Measurements from ENCODE around the gene GCN1.

GCN1 gene

DNA sequence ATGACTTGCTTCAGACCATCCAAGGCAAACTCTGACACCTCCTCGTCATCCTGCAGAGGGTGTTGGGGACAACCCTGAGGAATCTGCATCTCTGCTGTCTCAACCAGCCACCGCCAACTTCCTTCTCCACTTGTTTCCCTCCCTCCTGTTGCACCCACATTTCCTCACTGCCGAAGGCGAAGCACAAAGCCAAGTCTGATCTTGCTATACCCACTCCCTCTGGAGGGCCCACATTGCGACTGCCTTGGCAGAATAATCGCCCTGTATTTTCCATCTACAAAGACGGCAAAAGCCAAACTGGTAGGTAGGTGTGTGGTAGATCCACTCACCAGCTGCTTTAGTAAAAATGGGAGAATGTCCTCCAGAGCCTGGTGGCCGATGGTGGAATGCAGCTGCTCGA lies 56.1 kb downstream of the GCN1 start:
- no peaks in the 10 kb centered on the region for H3K4me1 ChIP-seq (ENCODE audit: control insufficient read depth, insufficient read depth, low read length)
- no peak overlapping the region for H3K9ac ChIP-seq (ENCODE audit: low read length)
- H3K9me3 ChIP-seq (ENCODE audit: control insufficient read depth, insufficient read depth, low read depth, low read length): no peaks in the 10 kb centered on the region
- no peak overlapping the region for H3K27ac ChIP-seq (ENCODE audit: low read depth, low read length)
- peaks cover 94% of the 10 kb centered on the region for H3K36me3 ChIP-seq (ENCODE audit: control insufficient read depth, insufficient read depth, low read length)
- H3K27me3 ChIP-seq (ENCODE audit: control insufficient read depth, insufficient read depth, low read length): no peaks in the 10 kb centered on the region
- H3K4me3 ChIP-seq (ENCODE audit: low read depth, low read length): no peak overlapping the region

GRCh38 chr12:120137833-120138232 lies 56.7 kb downstream of the GCN1 start:
- H3K9ac ChIP-seq (ENCODE audit: low read length): no peak overlapping the region
- no peak overlapping the region for H3K27ac ChIP-seq (ENCODE audit: low read depth, low read length)
- H3K9me3 ChIP-seq (ENCODE audit: control insufficient read depth, insufficient read depth, low read depth, low read length): no peaks in the 10 kb centered on the region
- no peak overlapping the region for H3K4me3 ChIP-seq (ENCODE audit: low read depth, low read length)
- H3K27me3 ChIP-seq (ENCODE audit: control insufficient read depth, insufficient read depth, low read length): no peaks in the 10 kb centered on the region
- peaks cover 94% of the 10 kb centered on the region for H3K36me3 ChIP-seq (ENCODE audit: control insufficient read depth, insufficient read depth, low read length)
- no peaks in the 10 kb centered on the region for H3K4me1 ChIP-seq (ENCODE audit: control insufficient read depth, insufficient read depth, low read length)

DNA sequence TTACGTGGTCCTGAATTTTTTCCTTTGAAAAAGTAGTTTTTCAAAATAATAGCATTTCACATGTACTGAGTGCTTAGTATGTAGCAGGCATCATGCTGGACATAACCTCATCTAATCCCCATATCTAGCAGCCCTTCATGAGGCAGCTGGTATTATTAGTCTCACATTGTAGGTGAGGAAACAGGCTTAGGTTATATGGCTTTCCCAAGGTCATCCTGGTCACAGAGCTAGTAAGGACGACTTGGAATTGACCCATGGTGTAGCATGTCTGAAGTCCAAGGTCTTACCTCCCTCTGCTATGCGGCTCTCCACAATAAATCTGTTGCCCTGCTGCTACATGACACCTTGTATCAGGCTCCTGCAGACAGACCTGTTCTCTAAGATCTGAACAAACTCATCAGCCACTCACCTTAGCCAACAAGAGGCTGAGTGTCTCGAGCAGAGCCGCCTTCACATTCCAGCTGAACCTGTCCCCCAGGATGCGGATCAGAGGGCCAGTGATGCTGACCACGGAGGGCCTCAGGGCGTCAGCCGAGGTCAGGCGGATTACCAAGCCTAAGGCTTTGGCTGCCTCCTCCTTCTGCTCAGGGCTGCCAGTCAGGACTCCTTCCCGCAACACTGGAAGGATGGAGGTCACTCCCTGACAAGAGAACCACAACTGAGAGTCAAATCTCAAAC lies 58.3 kb downstream of the GCN1 start:
- Histone ChIP-seq H3K27me3 (ENCODE audit: control insufficient read depth, insufficient read depth, low read length) (no peaks in the 10 kb centered on the region), H3K4me1 (ENCODE audit: control insufficient read depth, insufficient read depth, low read length) (no peaks in the 10 kb centered on the region), H3K9ac (ENCODE audit: low read length) (no peak overlapping the region), H3K9me3 (ENCODE audit: control insufficient read depth, insufficient read depth, low read depth, low read length) (no peaks in the 10 kb centered on the region), H3K27ac (ENCODE audit: low read depth, low read length) (no peak overlapping the region), H3K4me3 (ENCODE audit: low read depth, low read length) (no peak overlapping the region), H3K36me3 (ENCODE audit: control insufficient read depth, insufficient read depth, low read length) (peaks cover 95% of the 10 kb centered on the region)

DNA sequence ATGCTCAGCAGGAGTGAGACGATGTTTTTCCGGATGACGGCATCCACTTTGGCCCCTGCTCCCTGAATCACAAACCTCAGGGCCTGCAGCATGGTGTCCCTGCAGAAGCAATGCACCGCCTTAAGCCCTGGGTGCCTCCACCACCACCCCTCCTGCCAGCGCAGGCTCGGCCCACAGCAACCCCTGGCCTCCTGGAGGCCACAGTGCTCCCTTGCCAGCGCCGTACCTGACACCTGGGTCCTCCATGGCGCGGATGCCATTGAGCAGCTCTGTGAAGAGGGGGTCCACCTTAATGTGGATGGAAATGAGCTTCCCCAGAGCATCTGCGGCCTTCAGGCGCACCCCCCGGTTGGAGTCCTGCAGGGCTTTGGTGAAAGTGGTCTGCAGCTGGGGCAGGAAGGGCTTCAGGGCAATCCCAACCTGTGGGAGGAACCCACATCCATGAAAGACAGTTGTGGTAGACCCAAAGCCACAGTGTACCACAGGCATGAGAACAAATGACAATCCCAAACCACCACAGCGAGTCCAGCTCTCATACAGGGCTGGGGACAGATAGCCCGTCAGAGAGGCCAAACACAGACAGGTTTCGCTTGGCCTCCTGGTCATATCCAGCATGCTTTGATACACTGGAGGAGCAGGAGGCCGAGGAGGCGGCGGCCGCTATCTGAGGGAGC lies 60.1 kb downstream of the GCN1 start:
- no peak overlapping the region for H3K9ac ChIP-seq (ENCODE audit: low read length)
- no peaks in the 10 kb centered on the region for H3K9me3 ChIP-seq (ENCODE audit: control insufficient read depth, insufficient read depth, low read depth, low read length)
- H3K27me3 ChIP-seq (ENCODE audit: control insufficient read depth, insufficient read depth, low read length): no peaks in the 10 kb centered on the region
- peaks cover 95% of the 10 kb centered on the region for H3K36me3 ChIP-seq (ENCODE audit: control insufficient read depth, insufficient read depth, low read length)
- H3K27ac ChIP-seq (ENCODE audit: low read depth, low read length): no peak overlapping the region
- H3K4me3 ChIP-seq (ENCODE audit: low read depth, low read length): no peak overlapping the region
- no peaks in the 10 kb centered on the region for H3K4me1 ChIP-seq (ENCODE audit: control insufficient read depth, insufficient read depth, low read length)

DNA sequence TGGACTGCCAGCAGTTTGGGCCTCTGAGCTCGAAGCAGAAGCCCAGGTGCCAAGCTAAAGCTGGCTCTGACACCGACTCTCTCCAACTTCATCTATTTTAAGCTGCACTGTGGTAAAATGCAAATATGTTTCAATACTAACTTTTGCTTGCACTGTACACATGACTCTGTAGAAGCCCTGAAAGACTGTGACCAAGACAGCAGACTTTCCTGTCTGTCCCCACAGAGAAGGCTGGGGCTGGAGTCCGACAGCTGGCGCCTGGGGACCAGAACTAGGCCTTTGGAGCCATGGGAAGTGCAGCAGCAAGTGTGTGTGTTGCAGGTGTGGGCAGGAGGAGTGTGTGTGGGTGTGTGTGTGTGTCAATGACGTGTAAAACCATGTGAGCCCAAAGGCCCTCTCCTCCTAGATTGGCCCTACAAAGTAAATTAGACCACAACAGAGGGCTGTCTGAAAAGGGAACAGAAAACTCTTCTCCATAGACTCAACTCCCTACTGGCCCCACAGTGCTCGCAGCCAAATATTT lies 61.6 kb downstream of the GCN1 start:
- Histone ChIP-seq H3K27ac (ENCODE audit: low read depth, low read length) (no peak overlapping the region), H3K4me1 (ENCODE audit: control insufficient read depth, insufficient read depth, low read length) (no peaks in the 10 kb centered on the region), H3K9ac (ENCODE audit: low read length) (no peak overlapping the region), H3K27me3 (ENCODE audit: control insufficient read depth, insufficient read depth, low read length) (no peaks in the 10 kb centered on the region), H3K9me3 (ENCODE audit: control insufficient read depth, insufficient read depth, low read depth, low read length) (no peaks in the 10 kb centered on the region), H3K36me3 (ENCODE audit: control insufficient read depth, insufficient read depth, low read length) (peaks cover 97% of the 10 kb centered on the region), H3K4me3 (ENCODE audit: low read depth, low read length) (no peak overlapping the region)

DNA sequence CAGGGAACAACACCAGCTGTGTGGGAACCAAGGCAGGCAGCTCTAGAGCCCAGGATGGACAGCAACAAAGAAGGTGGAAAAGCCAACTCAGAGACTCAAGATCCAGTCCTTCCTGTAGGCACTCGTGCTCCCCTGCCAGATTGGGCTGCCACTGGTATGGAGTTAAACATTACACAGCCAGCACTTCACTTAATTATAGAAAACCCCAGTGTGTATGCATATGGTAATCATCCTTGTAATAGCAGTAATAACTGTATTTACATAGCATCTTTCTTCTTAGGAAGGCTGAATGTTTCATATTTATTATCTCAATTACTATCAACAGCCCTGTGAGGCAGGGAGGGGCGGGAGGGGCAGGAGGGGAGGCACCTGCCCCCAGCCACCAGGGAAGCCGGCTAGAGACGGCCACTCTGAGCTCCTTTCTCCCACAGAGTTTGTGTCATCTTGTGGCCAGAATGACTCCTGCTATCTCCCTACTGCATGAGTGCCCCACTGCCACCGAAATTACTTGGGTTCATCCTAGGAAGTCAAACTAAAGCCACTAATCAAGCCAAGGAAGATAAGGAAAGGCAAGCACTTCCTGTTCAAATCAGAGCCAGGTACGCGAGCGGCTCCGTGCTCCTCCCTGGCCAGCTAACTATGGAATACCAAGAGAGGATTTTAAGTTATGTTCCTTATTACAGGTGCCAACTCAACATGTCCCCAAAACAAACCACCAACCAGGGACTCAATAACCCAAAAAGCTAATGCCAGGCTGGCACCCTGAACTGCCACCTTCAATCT lies 62.3 kb downstream of the GCN1 start:
- Histone ChIP-seq H3K36me3 (ENCODE audit: control insufficient read depth, insufficient read depth, low read length) (peaks cover 97% of the 10 kb centered on the region), H3K27ac (ENCODE audit: low read depth, low read length) (no peak overlapping the region), H3K4me3 (ENCODE audit: low read depth, low read length) (no peak overlapping the region), H3K9me3 (ENCODE audit: control insufficient read depth, insufficient read depth, low read depth, low read length) (no peaks in the 10 kb centered on the region), H3K9ac (ENCODE audit: low read length) (no peak overlapping the region), H3K27me3 (ENCODE audit: control insufficient read depth, insufficient read depth, low read length) (no peaks in the 10 kb centered on the region), H3K4me1 (ENCODE audit: control insufficient read depth, insufficient read depth, low read length) (no peaks in the 10 kb centered on the region)

GRCh38 chr12:120131116-120131515 lies 63.4 kb downstream of the GCN1 start:
- H3K4me1 ChIP-seq (ENCODE audit: control insufficient read depth, insufficient read depth, low read length): no peaks in the 10 kb centered on the region
- peaks cover 97% of the 10 kb centered on the region for H3K36me3 ChIP-seq (ENCODE audit: control insufficient read depth, insufficient read depth, low read length)
- no peaks in the 10 kb centered on the region for H3K27me3 ChIP-seq (ENCODE audit: control insufficient read depth, insufficient read depth, low read length)
- no peaks in the 10 kb centered on the region for H3K9me3 ChIP-seq (ENCODE audit: control insufficient read depth, insufficient read depth, low read depth, low read length)
- H3K4me3 ChIP-seq (ENCODE audit: low read depth, low read length): no peak overlapping the region
- H3K9ac ChIP-seq (ENCODE audit: low read length): no peak overlapping the region
- no peak overlapping the region for H3K27ac ChIP-seq (ENCODE audit: low read depth, low read length)

DNA sequence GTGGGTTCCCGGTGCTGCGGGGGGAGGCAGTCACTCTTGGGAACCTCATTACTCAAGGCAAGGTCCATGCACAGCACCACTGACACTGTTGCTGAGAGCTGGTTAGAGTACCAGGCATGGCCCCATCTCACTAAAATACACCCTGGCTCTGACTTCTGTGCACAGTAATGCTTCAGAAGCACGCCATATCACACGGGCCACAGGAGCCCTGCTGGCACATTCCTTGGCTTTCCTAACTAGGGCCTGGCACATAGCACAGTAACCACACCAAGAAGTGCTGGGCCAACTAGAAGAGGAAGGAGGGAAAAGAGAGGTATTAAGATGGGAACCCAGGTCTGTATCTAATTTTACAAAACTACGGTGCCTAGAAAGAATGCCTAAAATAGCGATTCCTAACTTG lies 64.5 kb downstream of the GCN1 start:
- Histone ChIP-seq H3K9ac (ENCODE audit: low read length) (no peak overlapping the region), H3K4me3 (ENCODE audit: low read depth, low read length) (no peak overlapping the region), H3K36me3 (ENCODE audit: control insufficient read depth, insufficient read depth, low read length) (peaks cover 94% of the 10 kb centered on the region), H3K27me3 (ENCODE audit: control insufficient read depth, insufficient read depth, low read length) (no peaks in the 10 kb centered on the region), H3K27ac (ENCODE audit: low read depth, low read length) (no peak overlapping the region), H3K9me3 (ENCODE audit: control insufficient read depth, insufficient read depth, low read depth, low read length) (no peaks in the 10 kb centered on the region), H3K4me1 (ENCODE audit: control insufficient read depth, insufficient read depth, low read length) (no peaks in the 10 kb centered on the region)

DNA sequence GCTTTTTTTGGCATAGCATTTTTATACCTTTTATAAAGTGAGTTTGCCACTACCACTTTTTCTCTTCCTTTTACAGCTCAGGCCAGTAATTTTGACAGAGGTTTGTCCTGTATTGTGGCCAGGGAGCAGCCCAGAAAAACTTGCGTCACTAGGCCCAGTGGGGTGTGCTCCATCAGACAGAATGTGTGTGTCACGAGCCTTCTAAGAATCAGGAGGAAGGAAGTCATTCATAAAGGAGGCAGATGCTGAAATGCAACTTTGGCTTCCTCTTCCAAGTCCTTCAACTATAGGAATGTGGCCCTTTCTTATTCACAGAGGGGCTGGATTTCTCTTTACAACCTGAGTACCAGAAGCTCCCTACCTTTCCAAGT lies 67.9 kb downstream of the GCN1 start:
- Histone ChIP-seq H3K27ac (ENCODE audit: low read depth, low read length) (no peak overlapping the region), H3K9me3 (ENCODE audit: control insufficient read depth, insufficient read depth, low read depth, low read length) (no peaks in the 10 kb centered on the region), H3K27me3 (ENCODE audit: control insufficient read depth, insufficient read depth, low read length) (no peaks in the 10 kb centered on the region), H3K4me1 (ENCODE audit: control insufficient read depth, insufficient read depth, low read length) (no peaks in the 10 kb centered on the region), H3K9ac (ENCODE audit: low read length) (no peak overlapping the region), H3K4me3 (ENCODE audit: low read depth, low read length) (no peak overlapping the region), H3K36me3 (ENCODE audit: control insufficient read depth, insufficient read depth, low read length) (peaks cover 60% of the 10 kb centered on the region)

DNA sequence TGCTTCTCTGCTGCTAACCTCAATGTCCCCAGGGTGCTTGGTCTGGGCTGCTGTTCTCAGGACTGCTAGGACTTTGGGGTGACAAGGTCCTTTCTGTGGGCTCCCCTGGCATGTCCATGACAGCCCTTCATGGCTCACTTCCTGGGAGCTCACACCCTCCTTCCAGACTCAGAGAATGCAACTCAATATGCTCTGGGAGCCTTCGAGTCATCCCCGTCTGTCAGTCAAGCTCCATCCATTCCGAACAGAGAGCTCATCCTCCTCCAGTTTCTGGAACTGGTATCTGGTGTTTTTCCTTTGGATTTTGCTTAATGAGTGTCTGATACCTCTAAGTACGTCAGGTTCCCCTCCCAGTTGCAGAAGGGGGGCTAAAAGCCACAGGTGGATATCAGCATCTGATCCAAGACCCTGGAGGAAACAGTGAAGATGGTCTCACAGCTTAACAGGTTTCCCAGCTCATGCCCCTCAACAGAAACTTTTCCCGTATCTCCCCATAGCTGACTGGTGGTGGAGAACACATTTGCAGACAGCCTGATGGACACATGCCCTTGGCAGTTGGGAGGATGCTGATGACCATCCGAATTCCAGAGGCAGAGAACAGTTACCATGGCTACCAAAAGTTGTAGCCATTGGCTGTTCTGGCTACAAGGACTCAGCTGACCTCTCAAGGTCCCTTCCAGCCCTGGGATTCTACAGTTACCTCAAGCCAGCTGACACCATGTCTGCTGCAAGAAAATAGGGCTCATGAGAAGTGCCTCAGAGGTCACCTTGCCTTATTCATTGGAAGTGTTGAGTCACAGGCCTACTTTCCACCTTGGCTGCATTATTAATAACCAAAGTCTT lies 68.5 kb downstream of the GCN1 start:
- no peak overlapping the region for H3K4me3 ChIP-seq (ENCODE audit: low read depth, low read length)
- H3K27ac ChIP-seq (ENCODE audit: low read depth, low read length): no peak overlapping the region
- no peaks in the 10 kb centered on the region for H3K4me1 ChIP-seq (ENCODE audit: control insufficient read depth, insufficient read depth, low read length)
- H3K36me3 ChIP-seq (ENCODE audit: control insufficient read depth, insufficient read depth, low read length): peaks cover 54% of the 10 kb centered on the region
- H3K27me3 ChIP-seq (ENCODE audit: control insufficient read depth, insufficient read depth, low read length): no peaks in the 10 kb centered on the region
- H3K9ac ChIP-seq (ENCODE audit: low read length): no peak overlapping the region
- no peaks in the 10 kb centered on the region for H3K9me3 ChIP-seq (ENCODE audit: control insufficient read depth, insufficient read depth, low read depth, low read length)
